Measurements from ENCODE around the gene RNF11. TPM values are rescaled to one million over a fixed set of nuclear protein-coding genes. Genes with fewer than 3 reads are reported as not detected.

The RNF11 gene
- polyA plus RNA-seq, 3 donors: 25.3 to 30.4 (median 28.4) TPM

GRCh38 chr1:51241119-51241518 is 5.0 kb downstream of the RNF11 start:
- no CpG with 5 or more reads among the region's 1 CpG for WGBS (ENCODE audit: insufficient coverage)
- intact Hi-C loops (cut with micrococcal nuclease): no loop called here
- no peak overlapping the region for H3K4me2 ChIP-seq (replicated peaks; ENCODE audit: extremely low read depth, low read length, poor library complexity, severe bottlenecking)
- H3K9ac ChIP-seq (ENCODE audit: insufficient read depth, low read length, poor library complexity, severe bottlenecking): no peak overlapping the region
- no peaks in the 10 kb centered on the region for H3K9me3 ChIP-seq (replicated peaks in 1 of 2; ENCODE audit: control insufficient read depth in 1 of 2, insufficient read depth in 1 of 2, low read length in 2 of 2)
- H3K36me3 ChIP-seq (replicated peaks in 1 of 2; ENCODE audit: control insufficient read depth in 1 of 2, insufficient read depth in 2 of 2, low read length in 2 of 2): peaks cover 0 to 10% of the 10 kb centered on the region in 2 donors
- no peak for DNase-seq
- H3K27me3 Mint-ChIP-seq (ENCODE audit: low read depth in 3 of 3): peaks cover 0 to 2% (median 0%) of the 10 kb centered on the region in 3 donors
- peaks cover 8% of the 10 kb centered on the region for H3K4me1 Mint-ChIP-seq
- H3K27me3 ChIP-seq (ENCODE audit: control insufficient read depth in 2 of 2, insufficient read depth in 2 of 2, low read length in 2 of 2): no peaks in the 10 kb centered on the region
- H3K27ac Mint-ChIP-seq: peak overlapping the region in 2 of 7 donors; percentile 2 to 21
- H3K4me3 ChIP-seq (replicated peaks in 1 of 3; ENCODE audit: low read depth in 2 of 3, low read length in 3 of 3): no peak overlapping the region
- peaks cover 98% of the 10 kb centered on the region for H3K79me2 ChIP-seq (ENCODE audit: insufficient read depth, low read length)
- peaks cover 82% of the 10 kb centered on the region for H4K20me1 ChIP-seq (ENCODE audit: insufficient read depth, low read length)
- peak overlapping the region in 1 of 2 donors; percentile 48 for H3K27ac ChIP-seq (ENCODE audit: low read depth in 1 of 2, low read length in 2 of 2)
- no peak overlapping the region for H2AFZ ChIP-seq (ENCODE audit: insufficient read depth, low read depth, low read length, poor library complexity, severe bottlenecking)
- H3K36me3 Mint-ChIP-seq: peaks cover 27 to 31% of the 10 kb centered on the region in 2 donors
- H3K4me3 Mint-ChIP-seq: no peak overlapping the region
- no peak for TF ChIP-seq CTCF (IDR thresholded peaks at IDR 0.05)
- no peaks in the 10 kb centered on the region for H3K9me3 Mint-ChIP-seq
- peaks cover 11 to 18% of the 10 kb centered on the region in 2 donors for H3K4me1 ChIP-seq (ENCODE audit: control insufficient read depth in 1 of 2, insufficient read depth in 2 of 2, low read length in 2 of 2)

- Histone ChIP-seq H4K20me1 (ENCODE audit: insufficient read depth, low read length) (peaks cover 94% of the 10 kb centered on the region), H3K9ac (ENCODE audit: insufficient read depth, low read length, poor library complexity, severe bottlenecking) (no peak overlapping the region), H3K27me3 (ENCODE audit: control insufficient read depth in 2 of 2, insufficient read depth in 2 of 2, low read length in 2 of 2) (no peaks in the 10 kb centered on the region), H3K4me2 (replicated peaks; ENCODE audit: extremely low read depth, low read length, poor library complexity, severe bottlenecking) (no peak overlapping the region), H3K79me2 (ENCODE audit: insufficient read depth, low read length) (peaks cover 100% of the 10 kb centered on the region), H3K27ac (ENCODE audit: low read depth in 1 of 2, low read length in 2 of 2) (no peak overlapping the region), H3K9me3 (replicated peaks in 1 of 2; ENCODE audit: control insufficient read depth in 1 of 2, insufficient read depth in 1 of 2, low read length in 2 of 2) (no peaks in the 10 kb centered on the region), H3K4me1 (ENCODE audit: control insufficient read depth in 1 of 2, insufficient read depth in 2 of 2, low read length in 2 of 2) (peaks cover 11 to 21% of the 10 kb centered on the region in 2 donors), H2AFZ (ENCODE audit: insufficient read depth, low read depth, low read length, poor library complexity, severe bottlenecking) (no peak overlapping the region), H3K36me3 (replicated peaks in 1 of 2; ENCODE audit: control insufficient read depth in 1 of 2, insufficient read depth in 2 of 2, low read length in 2 of 2) (peaks cover 0 to 10% of the 10 kb centered on the region in 2 donors), H3K4me3 (replicated peaks in 1 of 3; ENCODE audit: low read depth in 2 of 3, low read length in 3 of 3) (no peak overlapping the region)
- Mint-ChIP-seq H3K4me3 (no peak overlapping the region), H3K36me3 (peaks cover 30 to 33% of the 10 kb centered on the region in 2 donors), H3K4me1 (peaks cover 22% of the 10 kb centered on the region), H3K9me3 (no peaks in the 10 kb centered on the region), H3K27ac (no peak overlapping the region), H3K27me3 (ENCODE audit: low read depth in 3 of 3) (peaks cover 0 to 2% (median 0%) of the 10 kb centered on the region in 3 donors)
- DNase-seq: no peak
- intact Hi-C loops (cut with micrococcal nuclease): no loop called here
- no CpG with 5 or more reads among the region's 4 CpGs for WGBS (ENCODE audit: insufficient coverage)
- TF ChIP-seq CTCF (IDR thresholded peaks at IDR 0.05): no peak
Observed at GRCh38 chr1:51242546-51242945, 6.5 kb downstream of the RNF11 start.
